AG04449 (cell line): ENCODE results near the gene MAML2.

Experiments used
- CTCF ChIA-PET: fragments of 350-600 bp; formaldehyde crosslinking; extraction: SDS; loops from one replicate; lab custom pipeline; 2021; ENCODE audit warnings: antibody characterized with exemption; lab: Yijun Ruan, JAX
- POLR2A ChIA-PET: fragments of 400-600, 350-600 bp; formaldehyde crosslinking; extraction: SDS; loops from one replicate; lab custom pipeline; 2020; ENCODE audit warnings: antibody characterized with exemption, inconsistent platforms; lab: Yijun Ruan, JAX
- DNase-seq: peaks from one replicate; pipeline ENCODE4 v3.0.0-alpha.2; 2010; ENCODE audit warnings: low read depth, low spot score
- H3K4me3 ChIP-seq: 2 replicates; pipeline ENCODE4 v1.5.1; 2011; ENCODE audit warnings: low read depth, mild to moderate bottlenecking, control low read depth, low read length
- TF ChIP-seq, protein P1 (sequence below): IDR thresholded peaks from one replicate; pipeline ENCODE4 v1.5.1; 2011; ENCODE audit warnings: mild to moderate bottlenecking, moderate library complexity, low read length, control low read depth, inconsistent platforms; ENCODE audit not compliant: insufficient read depth; ENCODE audit errors: missing control alignments

The MAML2 gene

DNA sequence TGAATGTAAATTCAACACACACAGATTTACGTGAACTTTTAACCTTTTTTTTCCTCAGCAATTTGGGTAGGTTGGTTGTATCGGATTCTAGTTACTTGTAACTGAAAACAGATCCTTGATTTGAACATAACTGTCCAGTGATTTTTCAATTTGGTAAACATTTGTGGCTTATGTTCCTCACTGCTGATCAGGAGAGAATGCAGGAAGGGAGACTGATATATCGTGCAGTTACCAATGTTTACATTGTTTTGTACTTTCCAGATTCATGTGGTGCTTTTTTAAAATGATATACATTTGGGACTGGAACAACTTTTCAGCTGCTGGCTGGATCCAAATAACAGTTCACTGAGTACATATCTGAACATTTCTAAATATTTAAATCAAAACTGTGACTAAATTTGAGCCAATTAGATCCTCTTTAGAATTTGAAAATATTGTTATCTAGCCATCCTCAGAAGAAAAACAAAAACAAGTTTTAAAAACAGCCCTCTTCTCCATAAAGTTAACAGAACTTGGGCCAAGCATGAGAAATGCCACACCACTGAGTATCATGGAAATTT lies 334.8 kb downstream of the MAML2 start:
- no peak for DNase-seq
- H3K4me3 ChIP-seq: no peak overlapping the region
- ChIA-PET CTCF (interaction anchor here (0.9 to 1.4 kb wide), 2 partner anchors 46 to 335 kb away, joined by 4 to 5 read pairs; partner anchors contain the start of gene MAML2), POLR2A (no interaction called here)
- TF ChIP-seq, protein P1, sequence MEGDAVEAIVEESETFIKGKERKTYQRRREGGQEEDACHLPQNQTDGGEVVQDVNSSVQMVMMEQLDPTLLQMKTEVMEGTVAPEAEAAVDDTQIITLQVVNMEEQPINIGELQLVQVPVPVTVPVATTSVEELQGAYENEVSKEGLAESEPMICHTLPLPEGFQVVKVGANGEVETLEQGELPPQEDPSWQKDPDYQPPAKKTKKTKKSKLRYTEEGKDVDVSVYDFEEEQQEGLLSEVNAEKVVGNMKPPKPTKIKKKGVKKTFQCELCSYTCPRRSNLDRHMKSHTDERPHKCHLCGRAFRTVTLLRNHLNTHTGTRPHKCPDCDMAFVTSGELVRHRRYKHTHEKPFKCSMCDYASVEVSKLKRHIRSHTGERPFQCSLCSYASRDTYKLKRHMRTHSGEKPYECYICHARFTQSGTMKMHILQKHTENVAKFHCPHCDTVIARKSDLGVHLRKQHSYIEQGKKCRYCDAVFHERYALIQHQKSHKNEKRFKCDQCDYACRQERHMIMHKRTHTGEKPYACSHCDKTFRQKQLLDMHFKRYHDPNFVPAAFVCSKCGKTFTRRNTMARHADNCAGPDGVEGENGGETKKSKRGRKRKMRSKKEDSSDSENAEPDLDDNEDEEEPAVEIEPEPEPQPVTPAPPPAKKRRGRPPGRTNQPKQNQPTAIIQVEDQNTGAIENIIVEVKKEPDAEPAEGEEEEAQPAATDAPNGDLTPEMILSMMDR: no peak

DNA sequence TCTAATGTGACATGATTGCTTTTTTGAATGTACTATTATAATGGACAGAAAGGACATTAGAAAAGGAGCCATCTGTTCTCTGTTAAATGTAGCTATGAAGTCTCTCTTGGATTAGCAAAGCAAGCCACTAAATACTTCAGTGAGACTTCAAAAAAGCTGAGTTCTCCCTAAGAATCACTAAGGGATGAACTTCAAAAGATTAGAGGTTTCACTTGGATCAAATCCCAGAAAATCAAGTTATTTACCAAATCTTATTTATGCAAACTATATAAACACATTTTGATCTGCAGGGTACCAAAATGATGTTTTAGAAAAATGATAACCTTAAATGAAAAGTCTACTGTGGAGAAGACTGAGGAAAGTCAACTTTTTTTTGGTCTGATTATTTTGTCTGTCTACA lies 337.0 kb downstream of the MAML2 start:
- no peak overlapping the region for H3K4me3 ChIP-seq
- TF ChIP-seq, protein P1: no peak
- no peak for DNase-seq
- ChIA-PET POLR2A (interaction anchor here (0.5 kb wide), 1 partner anchor 50 kb away, joined by 3 read pairs; no protein-coding TSS in a partner anchor), CTCF (no interaction called here)

DNA sequence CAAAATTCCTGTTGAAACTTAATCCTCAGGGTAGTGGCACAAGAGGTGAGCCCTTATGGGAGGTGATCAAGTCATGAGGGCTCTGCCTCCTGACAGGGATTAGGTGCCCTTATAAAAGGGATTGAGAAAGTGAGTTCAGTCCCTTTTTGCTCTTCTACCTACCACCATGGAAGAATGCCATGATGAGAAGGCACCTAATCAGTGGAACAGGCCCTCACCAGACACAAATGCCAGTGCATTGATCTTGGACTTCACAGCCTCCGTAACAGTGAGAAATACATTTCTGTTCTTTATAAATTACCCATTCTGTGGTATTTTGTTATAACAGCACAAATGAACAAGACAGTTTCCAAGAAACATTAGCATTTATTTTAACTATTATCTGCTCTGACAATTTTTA lies 338.1 kb downstream of the MAML2 start:
- TF ChIP-seq, protein P1: no peak
- ChIA-PET CTCF (no interaction called here), POLR2A (no interaction called here)
- no peak for DNase-seq
- no peak overlapping the region for H3K4me3 ChIP-seq

DNA sequence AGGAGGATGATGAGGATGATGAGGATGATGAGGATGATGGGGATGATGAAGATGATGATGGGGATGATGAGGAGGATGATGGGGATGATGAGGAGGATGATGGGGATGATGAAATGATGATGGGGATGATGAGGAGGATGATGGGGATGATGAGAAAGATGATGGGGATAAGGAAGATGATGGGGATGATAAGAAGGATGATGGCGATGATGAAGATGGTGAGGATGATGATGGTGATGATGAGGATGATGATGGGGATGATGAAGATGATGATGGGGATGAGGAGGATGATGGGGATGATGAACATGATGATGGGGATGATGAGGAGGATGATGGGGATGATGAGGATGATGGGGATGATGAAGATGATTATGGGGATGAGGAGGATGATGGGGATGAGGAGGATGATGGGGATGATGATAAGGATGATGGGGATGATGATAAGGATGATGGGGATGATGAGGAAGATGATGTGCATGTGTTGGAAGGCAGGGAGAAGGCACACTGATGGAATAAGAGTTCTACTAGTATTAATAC lies 340.2 kb downstream of the MAML2 start:
- H3K4me3 ChIP-seq: no peak overlapping the region
- no peak for DNase-seq
- CTCF ChIA-PET: no interaction called here
- POLR2A ChIA-PET: no interaction called here
- TF ChIP-seq, protein P1: no peak

DNA sequence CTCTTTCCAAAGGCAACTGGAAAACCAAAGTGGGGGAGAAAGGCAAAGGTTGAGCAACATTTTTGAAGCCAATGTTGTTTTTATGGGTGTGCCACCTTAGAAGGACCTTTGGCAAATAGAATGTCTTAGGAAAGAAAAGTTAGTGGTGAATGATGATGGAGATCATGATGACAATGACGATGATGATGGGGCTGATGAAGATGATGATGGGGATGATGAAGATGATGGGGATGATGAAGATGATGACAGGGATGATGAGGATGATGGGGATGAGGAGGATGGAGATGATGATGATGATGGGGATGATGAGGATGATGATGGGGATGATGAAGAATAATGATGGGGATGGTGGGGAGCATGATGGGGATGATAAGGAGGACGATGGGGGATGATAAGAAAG lies 340.7 kb downstream of the MAML2 start:
- no peak overlapping the region for H3K4me3 ChIP-seq
- ChIA-PET POLR2A (no interaction called here), CTCF (no interaction called here)
- DNase-seq: no peak
- TF ChIP-seq, protein P1: no peak

DNA sequence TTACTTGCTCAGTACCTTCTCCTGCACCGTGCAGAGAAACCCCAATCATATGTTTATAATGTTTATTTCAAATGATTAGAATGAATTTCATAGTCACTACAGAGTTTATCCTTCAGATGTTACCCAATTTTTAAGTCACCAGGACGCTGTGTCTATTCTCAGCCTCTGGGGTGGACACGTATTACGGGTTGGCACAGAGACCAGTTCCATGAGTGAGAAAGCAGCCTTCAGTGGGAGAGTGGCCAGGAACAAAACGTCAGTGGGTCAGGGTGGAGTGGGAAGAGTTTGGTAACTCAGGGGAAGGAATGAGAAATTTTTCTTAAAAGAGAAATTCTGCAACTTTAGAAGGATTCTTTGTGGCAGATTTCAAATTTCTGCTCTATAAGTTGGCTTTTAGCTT lies 342.0 kb downstream of the MAML2 start:
- TF ChIP-seq, protein P1: no peak
- DNase-seq: no peak
- POLR2A ChIA-PET: no interaction called here

More for the DNA sequence above, 342.0 kb downstream of the MAML2 start:
- CTCF ChIA-PET: interaction anchor here (0.8 to 1.1 kb wide), 2 partner anchors 12 to 342 kb away, joined by 3 read pairs; partner anchors contain the start of gene MAML2
- H3K4me3 ChIP-seq: no peak overlapping the region
